Glutamatergic neuron (in vitro differentiated cells): ENCODE results near the gene MND1. TPM values are rescaled to one million over a fixed set of nuclear protein-coding genes. Genes with fewer than 3 reads are reported as not detected.
A peak's percentile ranks its signal among the peaks of the same experiment; 100 is the strongest.
"Not testable (repeated sequence)": the region's sequence is repeated elsewhere in the genome, so short reads cannot be mapped to it uniquely, and the experiment has no call there.

Experiments used
- DNase-seq: peaks from one replicate; pipeline ENCODE4 v3.0.0; 2022
- H3K27ac Mint-ChIP-seq: one replicate; pipeline ENCODE4 v1.8.0; 2020; ENCODE audit warnings: mild to moderate bottlenecking, mixed read lengths, inconsistent platforms; ENCODE audit not compliant: unreplicated experiment
- H3K27me3 Mint-ChIP-seq: one replicate; pipeline ENCODE4 v1.8.0; 2020; ENCODE audit warnings: mild to moderate bottlenecking, moderate library complexity, mixed read lengths, inconsistent platforms; ENCODE audit not compliant: unreplicated experiment
- H3K36me3 Mint-ChIP-seq: one replicate; pipeline ENCODE4 v1.8.0; 2020; ENCODE audit warnings: mild to moderate bottlenecking, mixed read lengths, inconsistent platforms; ENCODE audit not compliant: unreplicated experiment
- H3K4me1 Mint-ChIP-seq: one replicate; pipeline ENCODE4 v1.8.0; 2020; ENCODE audit warnings: mild to moderate bottlenecking, low read depth, mixed read lengths, inconsistent platforms; ENCODE audit not compliant: unreplicated experiment
- H3K4me3 Mint-ChIP-seq: one replicate; pipeline ENCODE4 v1.8.0; 2020; ENCODE audit warnings: mild to moderate bottlenecking, mixed read lengths, inconsistent platforms; ENCODE audit not compliant: unreplicated experiment
- H3K9me3 Mint-ChIP-seq: one replicate; pipeline ENCODE4 v1.8.0; 2020; ENCODE audit warnings: mild to moderate bottlenecking, moderate library complexity, mixed read lengths, inconsistent platforms; ENCODE audit not compliant: unreplicated experiment
- total RNA-seq: library from RNA; stranded (reverse); fragmentation: NEBNext Ultra II Directional; extraction: Animal tissue kit (Norgen Biotek cat#: 25700); gene quantifications from one replicate; pipeline ENCODE4 v1.2.1, GENCODE V29; 2021; ENCODE audit not compliant: unreplicated experiment
- TF ChIP-seq, protein P1 (sequence below): fragments of 200-600 bp; sonication (generic); IDR thresholded peaks from one replicate; pipeline ENCODE4 v1.5.0; 2021; ENCODE audit not compliant: partially characterized antibody, unreplicated experiment

Gene MND1
- total RNA-seq, 1 donor from 2014 or later: 2.0 TPM

DNA sequence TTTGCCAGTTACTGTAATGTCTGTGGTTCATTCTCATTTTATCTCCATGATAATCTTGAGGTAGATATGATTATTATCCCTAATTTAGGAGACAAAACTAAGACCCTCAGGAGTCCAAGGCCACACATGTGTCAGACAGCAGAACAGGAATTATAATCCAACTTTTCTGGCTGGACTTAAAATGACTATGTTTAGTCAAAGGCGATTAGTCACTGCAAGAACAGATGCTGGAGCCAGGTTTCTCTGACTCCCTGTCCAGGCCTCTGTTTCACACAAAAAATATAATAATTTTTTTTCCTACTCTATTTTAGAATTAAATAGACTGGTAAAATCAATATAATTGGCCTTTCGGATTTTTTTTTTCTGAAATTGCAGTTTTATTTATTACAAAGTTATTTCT is 64.9 kb downstream of the MND1 start:
- Mint-ChIP-seq H3K27ac (peak overlapping the region; percentile 67), H3K27me3 (no peaks in the 10 kb centered on the region), H3K36me3 (peaks cover 8% of the 10 kb centered on the region), H3K9me3 (peaks cover 3% of the 10 kb centered on the region), H3K4me3 (no peak overlapping the region), H3K4me1 (peaks cover 11% of the 10 kb centered on the region)
- TF ChIP-seq, protein P1, sequence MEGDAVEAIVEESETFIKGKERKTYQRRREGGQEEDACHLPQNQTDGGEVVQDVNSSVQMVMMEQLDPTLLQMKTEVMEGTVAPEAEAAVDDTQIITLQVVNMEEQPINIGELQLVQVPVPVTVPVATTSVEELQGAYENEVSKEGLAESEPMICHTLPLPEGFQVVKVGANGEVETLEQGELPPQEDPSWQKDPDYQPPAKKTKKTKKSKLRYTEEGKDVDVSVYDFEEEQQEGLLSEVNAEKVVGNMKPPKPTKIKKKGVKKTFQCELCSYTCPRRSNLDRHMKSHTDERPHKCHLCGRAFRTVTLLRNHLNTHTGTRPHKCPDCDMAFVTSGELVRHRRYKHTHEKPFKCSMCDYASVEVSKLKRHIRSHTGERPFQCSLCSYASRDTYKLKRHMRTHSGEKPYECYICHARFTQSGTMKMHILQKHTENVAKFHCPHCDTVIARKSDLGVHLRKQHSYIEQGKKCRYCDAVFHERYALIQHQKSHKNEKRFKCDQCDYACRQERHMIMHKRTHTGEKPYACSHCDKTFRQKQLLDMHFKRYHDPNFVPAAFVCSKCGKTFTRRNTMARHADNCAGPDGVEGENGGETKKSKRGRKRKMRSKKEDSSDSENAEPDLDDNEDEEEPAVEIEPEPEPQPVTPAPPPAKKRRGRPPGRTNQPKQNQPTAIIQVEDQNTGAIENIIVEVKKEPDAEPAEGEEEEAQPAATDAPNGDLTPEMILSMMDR: no peak
- no peak for DNase-seq

DNA sequence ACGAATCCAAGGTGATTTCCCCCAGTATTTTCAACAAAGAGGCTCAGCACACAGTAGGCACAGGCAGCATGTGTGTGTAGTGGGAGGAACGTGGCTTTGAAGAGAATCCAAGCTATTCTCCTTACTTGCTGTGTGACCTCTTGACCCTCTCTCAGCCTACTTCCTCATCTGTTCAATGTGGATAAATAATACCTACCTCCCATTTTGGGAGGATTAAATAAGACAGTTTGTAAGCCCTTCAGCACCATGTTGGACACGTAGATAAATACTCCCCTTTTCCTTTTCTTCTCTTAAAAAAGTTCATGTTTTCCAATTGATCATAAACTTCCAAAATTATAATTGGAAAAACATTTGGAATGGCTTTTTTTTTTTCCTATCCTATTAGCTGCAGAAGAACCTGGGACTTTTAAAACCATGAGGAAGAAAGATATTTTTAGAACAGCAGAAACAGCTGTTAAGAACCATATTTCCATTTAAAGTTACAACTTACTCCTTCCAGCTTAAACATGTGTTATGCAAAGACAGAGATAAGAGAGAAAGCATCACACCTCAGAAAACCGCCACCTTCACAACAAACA is 65.5 kb downstream of the MND1 start:
- Mint-ChIP-seq H3K4me1 (peaks cover 11% of the 10 kb centered on the region), H3K36me3 (peaks cover 8% of the 10 kb centered on the region), H3K4me3 (peak overlapping the region; percentile 50), H3K27ac (peak overlapping the region; percentile 67), H3K9me3 (peaks cover 3% of the 10 kb centered on the region), H3K27me3 (no peaks in the 10 kb centered on the region)
- no peak for DNase-seq
- TF ChIP-seq, protein P1: no peak

DNA sequence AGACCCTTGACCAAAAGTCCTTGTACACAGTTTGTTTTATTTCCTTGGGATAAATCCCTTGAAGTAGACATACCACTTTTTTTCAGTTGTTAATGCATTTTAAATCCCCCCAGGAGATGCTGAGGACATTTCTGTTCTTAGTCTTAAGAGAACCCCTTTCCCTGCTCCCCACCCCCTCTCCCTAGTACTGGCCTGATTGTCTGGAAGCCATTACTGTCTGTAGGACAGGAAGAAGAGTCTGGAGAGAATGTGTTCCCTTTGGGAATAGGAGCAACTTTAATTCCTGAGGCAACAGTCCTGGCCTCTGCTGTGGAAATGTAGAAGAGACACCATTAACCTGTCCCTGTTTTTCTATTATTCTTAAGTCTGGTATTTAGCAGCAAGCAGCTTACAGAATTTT is 69.4 kb downstream of the MND1 start:
- no peak for DNase-seq
- H3K4me1 Mint-ChIP-seq: peaks cover 14% of the 10 kb centered on the region
- peak overlapping the region; percentile 82 for H3K27ac Mint-ChIP-seq
- H3K36me3 Mint-ChIP-seq: no peaks in the 10 kb centered on the region
- no peak overlapping the region for H3K4me3 Mint-ChIP-seq
- TF ChIP-seq, protein P1: no peak
- no peaks in the 10 kb centered on the region for H3K27me3 Mint-ChIP-seq
- H3K9me3 Mint-ChIP-seq: no peaks in the 10 kb centered on the region

DNA sequence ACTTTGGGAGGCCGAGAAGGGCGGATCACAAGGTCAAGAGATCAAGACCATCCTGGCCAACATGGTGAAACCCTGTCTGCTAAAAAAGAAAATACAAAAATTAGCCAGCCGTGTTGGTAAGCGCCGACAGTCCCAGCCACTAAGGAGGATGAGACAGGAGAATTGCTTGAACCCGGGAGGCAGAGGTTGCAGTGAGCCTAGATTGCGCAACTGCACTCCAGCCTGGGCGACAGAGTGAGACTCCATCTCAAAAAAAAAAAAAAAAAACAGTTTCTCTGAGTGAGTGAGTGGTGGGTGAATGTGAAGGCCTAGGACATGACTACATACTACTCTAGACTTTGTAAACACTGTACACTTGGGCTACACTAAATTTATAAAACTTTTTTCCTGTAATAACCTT is 72.0 kb downstream of the MND1 start:
- not testable (repeated sequence) for H3K4me3 Mint-ChIP-seq, H3K4me1 Mint-ChIP-seq, H3K9me3 Mint-ChIP-seq, DNase-seq, H3K27ac Mint-ChIP-seq, H3K27me3 Mint-ChIP-seq, H3K36me3 Mint-ChIP-seq

DNA sequence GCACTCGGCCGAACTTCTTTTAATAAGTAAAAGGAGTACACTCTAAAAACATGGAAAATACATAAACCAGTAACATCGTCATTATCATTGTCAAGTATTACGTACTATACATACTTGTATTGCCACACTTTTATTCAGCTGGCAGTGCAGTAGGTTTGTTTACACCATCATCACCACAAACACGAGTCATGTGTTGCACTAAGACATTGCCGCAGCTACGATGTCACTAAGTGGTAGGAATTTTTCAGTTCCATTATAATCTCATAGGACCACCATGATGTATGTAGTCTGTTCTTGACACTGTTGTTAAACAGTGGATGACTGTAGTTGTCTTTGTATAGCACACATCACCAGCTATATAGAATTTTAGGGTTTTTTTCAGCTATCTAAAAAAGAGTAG is 73.6 kb downstream of the MND1 start:
- H3K4me3 Mint-ChIP-seq: no peak overlapping the region

More for the DNA sequence above, 73.6 kb downstream of the MND1 start:
- no peaks in the 10 kb centered on the region for H3K36me3 Mint-ChIP-seq
- no peak for DNase-seq
- peaks cover 8% of the 10 kb centered on the region for H3K4me1 Mint-ChIP-seq
- TF ChIP-seq, protein P1: no peak
- H3K27me3 Mint-ChIP-seq: no peaks in the 10 kb centered on the region
- H3K27ac Mint-ChIP-seq: no peak overlapping the region
- H3K9me3 Mint-ChIP-seq: no peaks in the 10 kb centered on the region
